Fibroblast of lung (primary cell): ENCODE data around the gene PSAP. TPM values are rescaled to one million over a fixed set of nuclear protein-coding genes. Genes with fewer than 3 reads are reported as not detected.
A peak's percentile ranks its signal among the peaks of the same experiment; 100 is the strongest.

ENCODE experiments used
- DNase-seq, 2 donors: peaks; one replicate each; pipeline versions ENCODE4 v3.0.0 to v3.0.0-alpha.2; 2010; ENCODE audit warnings: low read depth in 2 of 2
- H2AFZ ChIP-seq: 2 replicates; pipeline ENCODE4 v1.5.1; 2012; ENCODE audit warnings: low read length, control low read depth, inconsistent platforms
- H3K27ac ChIP-seq: 2 replicates; pipeline ENCODE4 v1.5.1; 2011; ENCODE audit warnings: low read length, control low read depth; ENCODE audit not compliant: insufficient read depth
- H3K27me3 ChIP-seq: 2 replicates; pipeline ENCODE4 v1.5.1; 2011; ENCODE audit warnings: mild to moderate bottlenecking, low read length; ENCODE audit not compliant: control insufficient read depth, insufficient read depth
- H3K36me3 ChIP-seq: 2 replicates; pipeline ENCODE4 v1.5.1; 2011; ENCODE audit warnings: low read length; ENCODE audit not compliant: control insufficient read depth, insufficient read depth
- H3K4me1 ChIP-seq: 2 replicates; pipeline ENCODE4 v1.5.1; 2011; ENCODE audit warnings: low read length; ENCODE audit not compliant: control insufficient read depth, insufficient read depth; ENCODE audit errors: extremely low read depth
- H3K4me2 ChIP-seq: 2 replicates; pipeline ENCODE4 v1.5.1; 2011; ENCODE audit warnings: low read length, control low read depth; ENCODE audit not compliant: insufficient read depth; ENCODE audit errors: extremely low read depth
- H3K4me3 ChIP-seq, 4 experiments: fragments of 200-600 bp in 1 of 4; sonication (generic) in 1 of 4; replicated peaks in 1 of 4; 2 replicates each; pipeline ENCODE4 v1.5.1; 2011 to 2016; ENCODE audit warnings: low read length in 4 of 4, low read depth in 3 of 4, mild to moderate bottlenecking in 3 of 4, control low read depth in 2 of 4, inconsistent platforms in 1 of 4, mixed read lengths in 1 of 4; ENCODE audit not compliant: insufficient read depth in 1 of 4; ENCODE audit errors: control extremely low read depth in 1 of 4
- H3K79me2 ChIP-seq: 2 replicates; pipeline ENCODE4 v1.5.1; 2012; ENCODE audit warnings: mild to moderate bottlenecking, low read length, inconsistent platforms; ENCODE audit not compliant: control insufficient read depth, insufficient read depth
- H3K9ac ChIP-seq: 2 replicates; pipeline ENCODE4 v1.5.1; 2011; ENCODE audit warnings: mild to moderate bottlenecking, low read length, control low read depth; ENCODE audit not compliant: insufficient read depth
- H3K9me3 ChIP-seq: 2 replicates; pipeline ENCODE4 v1.5.1; 2012; ENCODE audit warnings: low read depth, low read length; ENCODE audit not compliant: control insufficient read depth, insufficient read depth
- H4K20me1 ChIP-seq: 2 replicates; pipeline ENCODE4 v1.5.1; 2011; ENCODE audit warnings: low read length; ENCODE audit not compliant: control insufficient read depth, insufficient read depth; ENCODE audit errors: extremely low read depth
- CTCF ChIP-seq, 2 donors: IDR thresholded peaks in 1 of 2; conservative IDR thresholded peaks in 1 of 2; 1 replicate in 1 of 2; 2 replicates in 1 of 2; pipeline ENCODE4 v1.5.1; 2011 to 2012; ENCODE audit warnings: low read length in 2 of 2, control low read depth in 1 of 2, inconsistent platforms in 1 of 2, low read depth in 1 of 2, mild to moderate bottlenecking in 1 of 2
- EZH2 ChIP-seq: IDR thresholded peaks from 2 replicates; pipeline ENCODE4 v1.5.1; 2012; ENCODE audit warnings: low read length, control low read depth, mild to moderate bottlenecking; ENCODE audit errors: missing control alignments
- polyA plus RNA-seq, 2 donors: library from polyadenylated mRNA; depleted of rRNA in 1 of 2; stranded (reverse) in 1 of 2; unstranded in 1 of 2; fragments of >200 nt; gene quantifications; 2 replicates each; pipeline ENCODE4 v1.2.1, GENCODE V29; 2011 to 2012; ENCODE audit warnings: missing spikeins in 1 of 2
- total RNA-seq: library from RNA; depleted of rRNA; stranded (reverse); fragments of >200 nt; gene quantifications from 2 replicates; pipeline ENCODE4 v1.2.1, GENCODE V29; 2014

The PSAP gene
- total and polyA plus RNA-seq, 2 donors (not counting 1 experiment from before 2014, with no cell fraction given), result 1,180 to 1,566 TPM

GRCh38 chr10:71812016-71812912 is 38.8 kb downstream of the PSAP start:
- Histone ChIP-seq H3K27me3 (no peaks in the 10 kb centered on the region), H3K79me2 (no peaks in the 10 kb centered on the region), H3K36me3 (peaks cover 4% of the 10 kb centered on the region), H4K20me1 (peaks cover 2% of the 10 kb centered on the region), H2AFZ (no peak overlapping the region), H3K4me2 (no peak overlapping the region), H3K27ac (no peak overlapping the region), H3K4me1 (no peaks in the 10 kb centered on the region), H3K4me3 (no peak overlapping the region), H3K9me3 (no peaks in the 10 kb centered on the region), H3K9ac (no peak overlapping the region)
- DNase-seq, result peak; percentile 32 to 44
- no peak for TF ChIP-seq EZH2
- TF ChIP-seq CTCF (conservative IDR thresholded peaks at IDR 0.05 in 1 of 2, IDR thresholded peaks at IDR 0.05 in 1 of 2; ENCODE audit: low read depth in 1 of 2, low read length in 2 of 2), result peak; percentile 72 to 77

- Histone ChIP-seq H3K36me3 (peaks cover 2% of the 10 kb centered on the region), H3K4me1 (no peaks in the 10 kb centered on the region), H3K27ac (no peak overlapping the region), H2AFZ (no peak overlapping the region), H3K79me2 (no peaks in the 10 kb centered on the region), H3K27me3 (peaks cover under 1% of the 10 kb centered on the region), H3K4me3 (no peak overlapping the region), H4K20me1 (peaks cover 2% of the 10 kb centered on the region), H3K9me3 (no peaks in the 10 kb centered on the region), H3K9ac (no peak overlapping the region), H3K4me2 (no peak overlapping the region)
- no peak for DNase-seq
- TF ChIP-seq CTCF (conservative IDR thresholded peaks at IDR 0.05 in 1 of 2, IDR thresholded peaks at IDR 0.05 in 1 of 2; ENCODE audit: low read depth in 1 of 2, low read length in 2 of 2) (no peak), EZH2 (no peak)
Observed at GRCh38 chr10:71811351-71811750, 39.7 kb downstream of the PSAP start.

- TF ChIP-seq CTCF (conservative IDR thresholded peaks at IDR 0.05 in 1 of 2, IDR thresholded peaks at IDR 0.05 in 1 of 2; ENCODE audit: low read depth in 1 of 2, low read length in 2 of 2) (no peak), EZH2 (no peak)
- Histone ChIP-seq H3K4me3 (no peak overlapping the region), H3K4me1 (no peaks in the 10 kb centered on the region), H3K36me3 (no peaks in the 10 kb centered on the region), H3K27me3 (peaks cover 10% of the 10 kb centered on the region), H2AFZ (no peak overlapping the region), H3K9ac (no peak overlapping the region), H3K9me3 (no peaks in the 10 kb centered on the region), H3K79me2 (no peaks in the 10 kb centered on the region), H4K20me1 (peaks cover 2% of the 10 kb centered on the region), H3K27ac (no peak overlapping the region), H3K4me2 (no peak overlapping the region)
- no peak for DNase-seq
Observed at GRCh38 chr10:71810048-71810750, 40.9 kb downstream of the PSAP start.
